Right lobe of liver (tissue), 4 donors: ENCODE measurements around the gene CYP4X1.

Experiments
- POLR2A ChIP-seq: fragments of 450-650 bp; IDR thresholded peaks from one replicate; pipeline ENCODE4 v1.6.1; 2017; ENCODE audit warnings: antibody characterized with exemption, mild to moderate bottlenecking
- TF ChIP-seq, protein P1 (sequence below), 4 donors: fragments of 200-600 bp in 3 of 4; fragments of 450-650 bp in 1 of 4; IDR thresholded peaks; one replicate each; pipeline versions ENCODE4 v1.5.1 to v1.8.0; 2016 to 2022; ENCODE audit warnings: antibody characterized with exemption in 4 of 4, mild to moderate bottlenecking in 2 of 4
- donor health status: DM: no; HTN: no; CAD: no.
- donor health status: DM: no; HTN: no; CAD: no.
- donor health status: DM: no; HTN: yes; CAD: no.

DNA sequence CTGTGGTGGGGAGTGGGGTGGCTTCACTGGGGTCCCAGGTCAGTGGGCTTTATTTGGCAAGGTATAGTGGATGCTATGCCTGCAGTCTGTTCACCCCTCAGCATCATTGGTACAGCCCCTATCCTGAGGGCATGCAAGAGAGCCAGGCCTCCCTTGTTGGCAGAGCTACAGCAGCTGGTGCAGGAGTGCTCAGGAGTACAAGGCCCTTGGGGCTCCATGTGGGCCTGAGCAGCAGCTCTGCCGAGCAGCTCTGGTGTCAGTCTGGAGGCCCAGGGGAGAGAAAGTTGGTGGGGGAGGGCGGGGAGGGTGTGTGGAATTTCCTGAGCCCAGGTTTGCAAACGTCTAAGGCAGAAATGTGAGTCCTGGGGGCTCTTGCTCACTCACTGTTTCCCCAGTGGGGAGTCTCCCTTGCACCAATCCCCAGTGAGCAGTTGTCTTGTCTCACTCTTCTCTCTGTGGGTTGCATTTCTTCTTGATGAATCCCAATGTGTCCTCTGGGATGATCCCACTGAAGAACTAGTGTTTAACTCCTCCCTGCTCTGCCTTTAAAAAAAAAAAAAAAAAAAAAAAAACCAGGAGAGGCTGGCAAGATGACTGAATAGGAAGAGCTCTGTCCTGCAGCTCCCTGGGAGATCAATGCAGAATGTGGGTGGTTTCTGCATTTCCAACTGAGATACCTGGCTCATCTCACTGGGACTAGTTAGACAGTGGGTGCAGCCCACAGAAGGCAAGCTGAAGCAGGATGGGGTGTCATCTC, 39.5 kb upstream of the CYP4X1 start:
- TF ChIP-seq, protein P1, sequence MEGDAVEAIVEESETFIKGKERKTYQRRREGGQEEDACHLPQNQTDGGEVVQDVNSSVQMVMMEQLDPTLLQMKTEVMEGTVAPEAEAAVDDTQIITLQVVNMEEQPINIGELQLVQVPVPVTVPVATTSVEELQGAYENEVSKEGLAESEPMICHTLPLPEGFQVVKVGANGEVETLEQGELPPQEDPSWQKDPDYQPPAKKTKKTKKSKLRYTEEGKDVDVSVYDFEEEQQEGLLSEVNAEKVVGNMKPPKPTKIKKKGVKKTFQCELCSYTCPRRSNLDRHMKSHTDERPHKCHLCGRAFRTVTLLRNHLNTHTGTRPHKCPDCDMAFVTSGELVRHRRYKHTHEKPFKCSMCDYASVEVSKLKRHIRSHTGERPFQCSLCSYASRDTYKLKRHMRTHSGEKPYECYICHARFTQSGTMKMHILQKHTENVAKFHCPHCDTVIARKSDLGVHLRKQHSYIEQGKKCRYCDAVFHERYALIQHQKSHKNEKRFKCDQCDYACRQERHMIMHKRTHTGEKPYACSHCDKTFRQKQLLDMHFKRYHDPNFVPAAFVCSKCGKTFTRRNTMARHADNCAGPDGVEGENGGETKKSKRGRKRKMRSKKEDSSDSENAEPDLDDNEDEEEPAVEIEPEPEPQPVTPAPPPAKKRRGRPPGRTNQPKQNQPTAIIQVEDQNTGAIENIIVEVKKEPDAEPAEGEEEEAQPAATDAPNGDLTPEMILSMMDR (IDR thresholded peaks at IDR 0.05): no peak
- no peak for TF ChIP-seq POLR2A
